Measurements from ENCODE around the gene SLC30A2.

The SLC30A2 gene

GRCh38 chr1:25990251-25990650 is 55.7 kb downstream of the SLC30A2 start:
- Histone ChIP-seq H3K36me3 (ENCODE audit: insufficient read depth, low read length) (peaks cover 21% of the 10 kb centered on the region), H3K4me3 (ENCODE audit: low read depth in 1 of 2, low read length in 2 of 2) (no peak overlapping the region), H3K9ac (ENCODE audit: low read length) (no peak overlapping the region), H3K9me3 (ENCODE audit: low read length) (no peaks in the 10 kb centered on the region), H3K4me1 (ENCODE audit: insufficient read depth, low read length) (no peaks in the 10 kb centered on the region), H3K27me3 (ENCODE audit: control insufficient read depth in 1 of 2, insufficient read depth in 2 of 2, low read length in 2 of 2) (no peaks in the 10 kb centered on the region), H3K27ac (ENCODE audit: low read depth, low read length) (no peak overlapping the region)

- Histone ChIP-seq H3K27ac (ENCODE audit: low read depth, low read length) (no peak overlapping the region), H3K27me3 (ENCODE audit: control insufficient read depth in 1 of 2, insufficient read depth in 2 of 2, low read length in 2 of 2) (no peaks in the 10 kb centered on the region), H3K4me3 (ENCODE audit: low read depth in 1 of 2, low read length in 2 of 2) (no peak overlapping the region), H3K36me3 (ENCODE audit: insufficient read depth, low read length) (peaks cover 23% of the 10 kb centered on the region), H3K9me3 (ENCODE audit: low read length) (no peaks in the 10 kb centered on the region), H3K4me1 (ENCODE audit: insufficient read depth, low read length) (no peaks in the 10 kb centered on the region), H3K9ac (ENCODE audit: low read length) (no peak overlapping the region)
Measured at GRCh38 chr1:25989440-25990234, 56.3 kb downstream of the SLC30A2 start.

GRCh38 chr1:25987951-25988350 is 58.0 kb downstream of the SLC30A2 start:
- H3K27ac ChIP-seq (ENCODE audit: low read depth, low read length): no peak overlapping the region
- no peaks in the 10 kb centered on the region for H3K27me3 ChIP-seq (ENCODE audit: control insufficient read depth in 1 of 2, insufficient read depth in 2 of 2, low read length in 2 of 2)
- H3K4me1 ChIP-seq (ENCODE audit: insufficient read depth, low read length): no peaks in the 10 kb centered on the region
- no peak overlapping the region for H3K4me3 ChIP-seq (ENCODE audit: low read depth in 1 of 2, low read length in 2 of 2)
- peaks cover 28% of the 10 kb centered on the region for H3K36me3 ChIP-seq (ENCODE audit: insufficient read depth, low read length)
- H3K9ac ChIP-seq (ENCODE audit: low read length): no peak overlapping the region
- no peaks in the 10 kb centered on the region for H3K9me3 ChIP-seq (ENCODE audit: low read length)
